ENCODE measurements around the gene BBS4. TPM values are rescaled to one million over a fixed set of nuclear protein-coding genes. Genes with fewer than 3 reads are reported as not detected.

BBS4 gene
- total RNA-seq, 1 donor from 2014 or later, result 7.3 TPM

Other genes starting within 250 kb of the BBS4 start
- gene ARIH1, start 211.9 kb upstream of the BBS4 start, total RNA-seq, result 15.4 and 36.9 TPM in 2 replicates
- not detected in 2 replicates for gene GOLGA6B, start 31.5 kb upstream of the BBS4 start, total RNA-seq
- not detected in 2 replicates for gene HIGD2B, start within 50 bp of the BBS4 start, total RNA-seq
- gene ADPGK, start 97.6 kb downstream of the BBS4 start, total RNA-seq, result 29.3 and 37.3 TPM in 2 replicates

All from dermis microvascular lymphatic vessel endothelial cell (primary cell).